SK-N-MC (cell line): ENCODE data around the gene TIGD6.

Source experiments
- DNase-seq: peaks from one replicate; pipeline ENCODE4 v3.0.0-alpha.2; 2011; ENCODE audit warnings: low read depth, low spot score
- H3K27ac ChIP-seq: fragments of 200-600 bp; sonication (generic); 2 replicates; pipeline ENCODE4 v1.5.1; 2016; ENCODE audit warnings: mixed run types
- H3K36me3 ChIP-seq: fragments of 200-600 bp; sonication (generic); 2 replicates; pipeline ENCODE4 v1.6.1; 2017; ENCODE audit warnings: antibody characterized with exemption, low read length, mixed read lengths; ENCODE audit not compliant: insufficient read depth
- H3K4me3 ChIP-seq: fragments of 200-600 bp; sonication (generic); 2 replicates; pipeline ENCODE4 v1.5.1; 2016
- H3K9ac ChIP-seq: fragments of 200-600 bp; sonication (generic); 2 replicates; pipeline ENCODE4 v1.8.0; 2017; ENCODE audit warnings: mixed run types, mixed read lengths; ENCODE audit not compliant: insufficient read length
- H3K9me3 ChIP-seq: fragments of 200-600 bp; sonication (generic); 2 replicates; pipeline ENCODE4 v1.6.1; 2017; ENCODE audit warnings: low read depth, mild to moderate bottlenecking, antibody characterized with exemption, low read length, moderate library complexity, mixed read lengths
- EZH2 ChIP-seq: fragments of 200-600 bp; sonication (generic); IDR thresholded peaks from one replicate; pipeline ENCODE4 v1.6.1; 2017; ENCODE audit warnings: antibody characterized with exemption
- FOXP2 ChIP-seq: optimal IDR thresholded peaks from 2 replicates; pipeline ENCODE3; 2011; ENCODE audit warnings: mild to moderate bottlenecking, moderate library complexity; ENCODE audit not compliant: insufficient read depth; ENCODE audit errors: extremely low read length, control extremely low read depth
- POLR2AphosphoS5 ChIP-seq: IDR thresholded peaks from 2 replicates; pipeline ENCODE4 v1.6.1; 2012; ENCODE audit warnings: mild to moderate bottlenecking, low read depth, low read length, borderline replicate concordance

Gene TIGD6

GRCh38 chr5:150022681-150023080 is 22.2 kb upstream of the TIGD6 start:
- Histone ChIP-seq H3K9me3 (no peaks in the 10 kb centered on the region), H3K27ac (no peak overlapping the region), H3K4me3 (no peak overlapping the region), H3K9ac (no peak overlapping the region), H3K36me3 (peaks cover 85% of the 10 kb centered on the region)
- no peak for TF ChIP-seq EZH2
- TF ChIP-seq FOXP2: no peak
- TF ChIP-seq POLR2AphosphoS5: no peak
- no peak for DNase-seq

- H3K9ac ChIP-seq: no peak overlapping the region
- H3K36me3 ChIP-seq: peaks cover 83% of the 10 kb centered on the region
- DNase-seq: no peak
- TF ChIP-seq EZH2 (no peak), POLR2AphosphoS5 (no peak), FOXP2 (no peak)
- H3K4me3 ChIP-seq: no peak overlapping the region
- no peaks in the 10 kb centered on the region for H3K9me3 ChIP-seq
- no peak overlapping the region for H3K27ac ChIP-seq
Measured at GRCh38 chr5:150022158-150022531, 21.7 kb upstream of the TIGD6 start.

GRCh38 chr5:150021491-150022157 is 21.2 kb upstream of the TIGD6 start:
- Histone ChIP-seq H3K36me3 (peaks cover 83% of the 10 kb centered on the region), H3K4me3 (no peak overlapping the region), H3K9me3 (no peaks in the 10 kb centered on the region), H3K9ac (no peak overlapping the region), H3K27ac (no peak overlapping the region)
- no peak for DNase-seq
- TF ChIP-seq POLR2AphosphoS5 (no peak), EZH2 (no peak), FOXP2 (no peak)

- H3K4me3 ChIP-seq: no peak overlapping the region
- no peak overlapping the region for H3K9ac ChIP-seq
- no peak overlapping the region for H3K27ac ChIP-seq
- peaks cover 89% of the 10 kb centered on the region for H3K36me3 ChIP-seq
- no peak for DNase-seq
- TF ChIP-seq EZH2 (no peak), POLR2AphosphoS5 (no peak), FOXP2 (no peak)
- H3K9me3 ChIP-seq: peaks cover 3% of the 10 kb centered on the region; the same call in 1 of the 2 replicates
Measured at GRCh38 chr5:150020249-150020648, 19.8 kb upstream of the TIGD6 start.

- DNase-seq: no peak
- H3K4me3 ChIP-seq: no peak overlapping the region
- no peak for TF ChIP-seq POLR2AphosphoS5
- no peak for TF ChIP-seq FOXP2
- no peak for TF ChIP-seq EZH2
- peaks cover 3% of the 10 kb centered on the region; the same call in 1 of the 2 replicates for H3K9me3 ChIP-seq
- peaks cover 93% of the 10 kb centered on the region for H3K36me3 ChIP-seq
- H3K27ac ChIP-seq: no peak overlapping the region
- no peak overlapping the region for H3K9ac ChIP-seq
Measured at GRCh38 chr5:150017226-150018005, 17.0 kb upstream of the TIGD6 start.

GRCh38 chr5:150016537-150016936 is 16.1 kb upstream of the TIGD6 start:
- H3K36me3 ChIP-seq: peaks cover 97% of the 10 kb centered on the region
- H3K9ac ChIP-seq: no peak overlapping the region
- no peak for DNase-seq
- TF ChIP-seq EZH2 (no peak), POLR2AphosphoS5 (no peak), FOXP2 (no peak)
- H3K9me3 ChIP-seq: peaks cover 3% of the 10 kb centered on the region; the same call in 1 of the 2 replicates
- no peak overlapping the region for H3K4me3 ChIP-seq
- H3K27ac ChIP-seq: no peak overlapping the region

GRCh38 chr5:150015415-150015814 is 15.0 kb upstream of the TIGD6 start:
- H3K9me3 ChIP-seq: peaks cover 3% of the 10 kb centered on the region; the same call in 1 of the 2 replicates
- peaks cover 96% of the 10 kb centered on the region for H3K36me3 ChIP-seq
- DNase-seq: no peak
- H3K4me3 ChIP-seq: no peak overlapping the region
- no peak overlapping the region for H3K9ac ChIP-seq
- H3K27ac ChIP-seq: no peak overlapping the region
- TF ChIP-seq EZH2: no peak
- TF ChIP-seq POLR2AphosphoS5: no peak
- no peak for TF ChIP-seq FOXP2

- no peak overlapping the region for H3K27ac ChIP-seq
- H3K36me3 ChIP-seq: peaks cover 96% of the 10 kb centered on the region
- H3K9ac ChIP-seq: no peak overlapping the region
- peaks cover 3% of the 10 kb centered on the region; the same call in 1 of the 2 replicates for H3K9me3 ChIP-seq
- TF ChIP-seq EZH2 (no peak), FOXP2 (no peak), POLR2AphosphoS5 (no peak)
- H3K4me3 ChIP-seq: no peak overlapping the region
- no peak for DNase-seq
Measured at GRCh38 chr5:150014456-150014855, 14.0 kb upstream of the TIGD6 start.

- TF ChIP-seq FOXP2: no peak
- peaks cover 96% of the 10 kb centered on the region for H3K36me3 ChIP-seq
- DNase-seq: no peak
- no peak overlapping the region for H3K4me3 ChIP-seq
- H3K9me3 ChIP-seq: peaks cover 3% of the 10 kb centered on the region; the same call in 1 of the 2 replicates
- H3K27ac ChIP-seq: no peak overlapping the region
- H3K9ac ChIP-seq: no peak overlapping the region
Measured at GRCh38 chr5:150013931-150014330, 13.5 kb upstream of the TIGD6 start.
